GM19324 (cell line): ENCODE results near the gene PDZD4.

Source experiments
- ATAC-seq: cut with Tn5 transposase; IDR thresholded peaks from one replicate; pipeline ENCODE4 v1.9.1; 2021; ENCODE audit warnings: mild to moderate bottlenecking, moderate library complexity; ENCODE audit not compliant: unreplicated experiment, low FRiP score

The PDZD4 gene

DNA sequence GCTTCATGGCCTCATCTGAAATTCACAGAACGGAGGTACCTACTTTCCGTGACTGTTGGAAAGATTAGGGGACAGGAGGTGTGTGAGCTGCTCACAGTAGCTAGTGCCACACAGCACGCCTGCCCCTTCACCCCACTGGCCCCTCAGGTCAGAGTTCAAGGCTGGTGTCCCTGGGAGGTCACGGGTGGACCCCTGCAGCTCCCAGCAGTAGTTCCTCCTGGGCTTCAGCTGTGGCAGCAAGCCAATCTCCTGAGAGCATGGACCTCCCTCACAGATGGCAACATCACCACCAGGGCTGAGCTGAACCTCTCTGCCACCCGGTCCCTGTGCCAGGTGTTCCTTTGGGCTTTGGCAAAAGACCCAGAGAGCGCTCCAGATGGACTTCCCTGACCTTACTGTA, 38.0 kb downstream of the PDZD4 start:
- ATAC-seq: no peak

GRCh38 chrX:153791104-153791852, 39.1 kb downstream of the PDZD4 start:
- no peak for ATAC-seq

GRCh38 chrX:153789654-153790053, 40.7 kb downstream of the PDZD4 start:
- ATAC-seq: no peak

DNA sequence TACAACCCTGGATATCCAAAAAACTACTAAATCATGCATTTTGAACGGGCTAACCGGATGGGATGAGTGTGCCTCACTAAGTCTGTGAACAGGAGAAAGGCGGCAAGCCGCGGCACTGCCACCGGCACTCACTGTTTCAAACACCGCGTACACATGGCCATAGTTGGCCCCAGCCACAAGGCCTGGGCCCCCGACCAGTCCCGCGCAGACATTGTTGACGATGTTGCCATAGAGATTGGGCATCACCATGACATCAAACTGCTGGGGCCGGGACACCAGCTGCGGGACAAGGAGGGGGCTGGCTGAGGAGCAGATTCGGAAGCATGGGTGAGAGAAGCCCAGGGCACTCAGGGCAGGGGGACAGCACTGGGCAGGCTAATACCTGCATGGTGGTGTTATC, 43.7 kb downstream of the PDZD4 start:
- no peak for ATAC-seq

- no peak for ATAC-seq
Measured at GRCh38 chrX:153784325-153784967, 45.9 kb downstream of the PDZD4 start.

DNA sequence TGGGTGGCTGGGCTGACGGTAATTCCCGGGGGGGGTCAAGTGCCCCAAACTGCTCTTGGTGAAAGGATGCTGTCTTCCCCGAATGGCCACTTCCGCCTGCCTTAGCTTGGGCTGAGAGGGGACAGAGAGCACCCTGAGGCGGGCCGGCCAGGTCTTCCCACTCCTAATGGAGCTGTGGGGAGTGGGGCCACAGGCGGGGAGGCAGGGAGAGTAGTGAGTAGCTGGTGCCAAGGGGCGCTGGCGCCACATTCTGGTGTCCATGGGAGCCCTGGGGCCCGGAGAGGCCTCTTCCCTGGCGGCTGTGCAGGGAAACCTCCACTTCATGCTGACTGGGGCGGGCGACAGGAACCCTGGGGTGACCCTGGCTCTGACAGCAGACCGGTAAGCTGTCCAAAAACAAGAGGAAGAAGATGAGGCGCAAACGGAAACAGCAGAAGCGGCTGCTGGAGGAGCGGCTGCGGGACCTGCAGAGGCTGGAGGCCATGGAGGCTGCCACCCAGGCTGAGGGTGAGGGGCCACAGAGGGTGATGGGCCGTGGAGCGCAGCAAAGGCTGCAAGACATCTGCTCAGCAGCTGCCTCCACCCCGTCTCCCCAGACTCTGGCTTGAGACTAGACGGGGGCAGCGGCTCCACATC, 46.8 kb downstream of the PDZD4 start:
- ATAC-seq: no peak

DNA sequence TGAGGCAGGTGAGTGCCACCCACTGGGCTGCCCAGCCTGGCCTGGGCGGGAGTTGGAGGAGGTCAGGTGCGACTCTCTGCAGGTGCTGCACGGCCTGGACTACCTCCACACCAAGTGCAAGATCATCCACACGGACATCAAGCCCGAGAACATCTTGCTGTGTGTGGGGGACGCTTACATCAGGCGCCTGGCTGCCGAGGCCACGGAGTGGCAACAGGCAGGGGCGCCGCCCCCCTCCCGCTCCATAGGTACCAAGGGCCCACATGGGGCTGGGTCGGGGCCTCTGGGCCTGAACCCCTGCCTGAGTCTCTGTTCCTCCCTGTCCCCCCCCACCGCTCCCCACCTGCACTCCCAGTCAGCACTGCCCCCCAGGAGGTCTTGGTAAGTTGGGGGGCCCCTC, 47.5 kb downstream of the PDZD4 start:
- ATAC-seq: no peak

- ATAC-seq: no peak
Measured at GRCh38 chrX:153782313-153782712, 48.0 kb downstream of the PDZD4 start.

DNA sequence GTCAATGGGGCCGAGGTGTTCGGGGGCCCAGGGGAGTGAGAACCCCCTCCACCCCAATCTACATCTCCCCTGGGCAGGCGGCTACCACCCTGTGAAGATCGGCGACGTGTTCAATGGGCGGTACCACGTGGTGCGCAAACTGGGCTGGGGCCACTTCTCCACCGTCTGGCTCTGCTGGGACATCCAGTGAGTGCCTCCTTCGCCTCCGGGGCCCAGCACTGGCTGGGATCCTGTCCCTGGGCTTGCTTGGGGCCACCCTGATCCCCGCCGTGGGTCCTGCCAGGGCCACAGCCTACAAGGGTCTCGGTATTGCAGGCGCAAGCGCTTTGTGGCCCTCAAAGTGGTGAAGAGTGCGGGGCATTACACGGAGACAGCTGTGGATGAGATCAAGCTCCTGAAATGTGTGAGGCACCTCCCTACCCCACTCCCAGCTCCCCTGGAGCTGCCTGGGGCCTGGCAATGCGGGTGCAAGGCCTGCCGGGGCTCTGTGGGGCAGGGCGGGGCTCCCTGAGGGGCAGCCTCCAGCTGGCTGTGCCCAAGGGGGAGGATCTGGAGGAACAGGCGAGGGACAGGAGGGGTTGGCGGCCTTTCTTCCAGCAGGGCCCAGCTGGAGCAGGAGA, 48.8 kb downstream of the PDZD4 start:
- ATAC-seq: no peak

DNA sequence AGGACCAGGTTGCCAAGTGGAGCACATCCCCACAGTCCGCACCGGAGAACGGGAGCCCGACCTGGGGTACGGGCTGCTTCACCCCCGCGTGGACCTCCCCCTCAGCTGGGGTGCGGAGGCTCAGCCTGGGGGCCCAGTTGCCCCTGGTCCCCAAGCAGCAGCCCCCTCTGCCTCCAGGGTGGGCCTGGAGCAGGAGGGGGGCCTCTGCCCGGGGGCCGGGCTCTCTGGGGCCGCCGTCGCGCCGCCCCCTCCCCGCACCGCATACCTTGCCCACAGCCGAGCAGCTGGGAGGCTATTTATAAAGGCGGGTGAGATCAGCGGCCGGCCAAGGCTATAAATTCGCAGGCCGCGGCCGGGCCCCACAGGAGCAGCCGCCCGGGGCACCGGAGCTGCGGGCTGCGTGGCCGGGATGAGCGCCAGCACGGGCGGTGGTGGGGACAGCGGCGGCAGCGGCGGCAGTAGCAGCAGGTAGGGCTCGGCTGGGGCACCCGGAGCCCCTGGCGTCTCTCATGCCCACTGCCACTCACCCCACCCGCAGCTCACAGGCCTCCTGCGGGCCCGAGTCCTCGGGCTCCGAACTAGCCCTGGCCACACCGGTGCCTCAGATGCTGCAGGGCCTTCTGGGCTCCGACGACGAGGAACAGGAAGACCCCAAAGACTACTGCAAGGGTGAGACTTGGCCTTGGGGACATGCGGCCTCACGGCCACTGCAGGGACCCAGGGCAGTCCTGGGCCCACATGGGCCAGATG, 49.5 kb downstream of the PDZD4 start, which contains the start of gene SRPK3:
TSS of gene SRPK3 (plus strand) at position 364 of the 750 bp plus-strand sequence. CDS start at position 410, 46 bp downstream.
- no peak for ATAC-seq

DNA sequence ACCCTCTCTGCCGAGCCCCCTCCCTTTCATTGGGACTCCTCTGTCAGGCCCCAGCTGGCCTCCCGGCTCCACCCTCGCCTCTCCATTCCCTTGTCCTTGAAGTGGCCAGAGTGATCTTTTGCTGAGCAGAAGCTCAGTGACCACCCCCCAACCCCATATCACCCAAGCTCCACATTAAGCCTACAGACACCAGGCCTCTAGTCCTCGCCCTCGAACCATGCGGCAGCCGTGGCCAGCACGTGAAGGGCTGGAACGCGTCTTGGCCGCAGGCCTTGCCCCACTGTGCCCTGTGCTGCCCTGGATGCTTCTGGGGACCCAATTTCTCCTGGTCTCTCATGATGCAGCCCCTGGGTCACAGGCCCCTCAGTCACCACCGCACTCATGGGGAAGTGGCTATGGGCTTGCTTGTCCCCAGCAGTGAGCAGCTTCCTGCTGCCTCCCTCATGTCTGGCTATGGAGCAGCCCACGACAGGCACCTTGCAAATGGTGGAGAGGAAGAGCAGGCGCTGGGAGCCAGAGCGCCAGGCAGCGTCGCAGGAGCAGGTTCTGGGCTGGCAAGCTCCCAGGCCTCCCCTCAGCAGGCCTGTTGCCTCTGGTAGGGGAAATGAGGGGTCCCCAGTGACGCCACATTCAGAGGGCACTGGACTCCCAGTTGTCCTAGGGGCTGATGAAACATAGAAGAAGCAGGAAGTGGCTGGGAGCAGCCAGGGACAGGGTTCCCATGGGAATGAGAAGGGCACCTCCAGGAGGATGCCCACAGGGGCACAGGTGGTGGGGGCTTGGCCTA, 50.3 kb downstream of the PDZD4 start:
- no peak for ATAC-seq

DNA sequence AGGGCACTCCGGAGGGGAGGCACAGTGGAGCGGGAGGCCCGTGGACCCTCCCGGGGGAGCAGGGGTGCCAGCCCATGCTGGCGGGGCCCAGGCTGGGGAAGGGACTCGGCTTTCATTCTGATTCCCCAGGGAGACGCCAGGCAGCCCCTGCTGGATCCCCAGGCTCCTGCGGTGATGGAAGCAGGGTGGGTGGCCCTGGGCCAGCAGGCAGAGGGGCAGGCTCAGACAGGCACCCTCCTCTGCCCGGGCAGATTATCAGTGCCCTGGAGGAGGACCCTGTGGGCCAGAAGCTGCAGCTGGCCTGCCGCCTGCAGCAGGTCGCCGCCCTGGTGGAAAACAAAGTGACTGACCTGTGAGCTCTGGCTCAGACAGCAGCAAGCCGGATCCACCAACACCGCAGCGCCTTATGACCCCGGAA, 51.7 kb downstream of the PDZD4 start:
- no peak for ATAC-seq

DNA sequence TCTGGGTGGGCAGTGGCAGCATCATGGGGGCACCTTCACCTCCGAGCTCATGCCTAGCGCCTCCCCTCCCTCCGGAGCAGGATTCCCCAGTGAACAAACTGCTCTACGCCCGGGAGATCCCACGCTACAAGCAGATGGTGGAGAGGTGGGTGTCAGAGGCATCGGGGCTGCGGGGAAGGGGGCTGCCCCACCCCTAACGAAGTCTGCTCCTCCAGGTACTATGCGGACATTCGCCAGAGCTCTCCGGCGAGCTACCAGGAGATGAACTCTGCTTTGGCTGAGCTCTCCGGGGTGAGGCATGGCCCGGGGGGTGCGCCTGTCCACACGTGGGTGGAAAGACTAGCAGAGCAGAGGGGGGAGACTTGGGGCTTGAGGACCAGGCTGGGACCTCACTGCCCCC, 52.2 kb downstream of the PDZD4 start:
- no peak for ATAC-seq

DNA sequence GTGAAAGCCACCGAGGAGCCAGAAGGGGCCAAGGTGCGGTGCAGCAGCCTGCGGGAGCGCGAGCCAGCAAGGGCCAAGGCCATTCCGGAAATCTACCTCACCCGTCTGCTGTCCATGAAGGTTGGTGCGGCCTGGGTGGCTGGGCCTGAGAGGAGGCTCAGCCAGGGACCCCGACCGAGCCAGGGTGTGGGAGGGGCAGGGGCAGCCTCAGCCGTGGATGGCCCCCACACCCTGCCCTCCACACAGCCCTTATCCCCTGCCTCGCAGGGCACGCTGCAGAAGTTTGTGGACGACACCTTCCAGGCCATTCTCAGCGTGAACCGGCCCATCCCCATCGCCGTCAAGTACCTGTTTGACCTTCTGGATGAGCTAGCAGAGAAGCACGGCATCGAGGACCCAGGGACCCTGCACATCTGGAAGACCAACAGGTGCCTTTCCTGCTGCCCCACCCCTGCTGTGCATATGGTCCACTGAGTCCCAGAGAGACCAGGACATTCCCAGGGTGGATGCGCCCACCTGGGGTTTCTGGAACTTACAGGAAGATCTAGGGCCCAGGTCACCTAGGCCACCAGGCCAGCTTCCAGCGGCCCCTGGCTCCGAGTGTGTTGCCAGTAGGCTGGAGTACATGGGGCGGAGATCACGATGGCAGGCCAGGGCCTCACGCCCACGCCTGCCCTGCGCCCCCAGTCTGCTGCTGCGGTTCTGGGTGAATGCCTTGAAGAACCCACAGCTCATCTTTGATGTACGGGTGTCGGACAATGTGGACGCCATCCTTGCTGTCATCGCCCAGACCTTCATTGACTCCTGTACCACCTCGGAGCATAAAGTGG, 52.9 kb downstream of the PDZD4 start:
- no peak for ATAC-seq

DNA sequence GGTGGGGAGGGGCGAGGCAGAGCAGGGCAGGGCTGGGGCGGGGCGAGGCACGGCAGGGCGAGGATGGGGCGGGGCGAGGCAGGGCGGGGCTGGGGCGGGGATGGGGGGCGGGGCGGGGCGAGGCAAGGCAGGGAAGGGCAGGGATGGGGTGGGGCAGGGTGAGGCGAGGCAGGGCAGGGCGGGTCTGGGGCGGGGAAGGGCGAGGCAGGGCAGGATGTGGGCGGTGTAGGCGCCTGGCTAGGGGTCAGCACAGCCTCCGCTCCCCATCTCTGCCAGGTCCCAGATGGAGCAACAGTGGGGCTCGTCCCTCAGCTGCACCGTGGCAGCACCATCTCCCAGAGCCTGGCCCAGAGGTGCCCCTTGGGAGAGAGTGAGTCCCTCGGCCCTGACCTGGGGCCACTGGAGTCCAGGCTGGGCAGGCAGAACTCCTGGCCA, 53.7 kb downstream of the PDZD4 start:
- ATAC-seq: no peak

DNA sequence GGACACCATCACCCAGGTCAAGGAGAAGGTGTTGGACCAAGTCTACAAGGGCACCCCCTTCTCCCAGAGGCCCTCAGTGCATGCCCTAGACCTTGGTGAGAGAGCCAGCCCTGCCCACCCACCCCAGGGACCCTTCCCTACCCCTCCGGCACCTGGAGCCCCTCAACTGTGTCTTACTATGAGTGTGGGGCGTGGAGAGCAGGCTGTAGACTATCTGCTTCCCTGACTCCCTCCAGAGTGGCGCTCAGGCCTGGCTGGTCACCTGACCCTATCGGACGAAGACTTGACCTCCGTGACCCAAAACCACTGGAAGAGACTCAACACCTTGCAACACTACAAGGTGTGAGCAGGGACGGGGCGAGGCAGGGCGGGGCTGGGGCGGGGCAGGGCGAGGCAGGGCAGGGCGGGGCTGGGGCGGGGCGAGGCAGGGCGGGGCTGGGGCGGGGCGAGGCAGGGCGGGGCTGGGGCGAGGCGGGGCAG, 54.2 kb downstream of the PDZD4 start:
- ATAC-seq: no peak

DNA sequence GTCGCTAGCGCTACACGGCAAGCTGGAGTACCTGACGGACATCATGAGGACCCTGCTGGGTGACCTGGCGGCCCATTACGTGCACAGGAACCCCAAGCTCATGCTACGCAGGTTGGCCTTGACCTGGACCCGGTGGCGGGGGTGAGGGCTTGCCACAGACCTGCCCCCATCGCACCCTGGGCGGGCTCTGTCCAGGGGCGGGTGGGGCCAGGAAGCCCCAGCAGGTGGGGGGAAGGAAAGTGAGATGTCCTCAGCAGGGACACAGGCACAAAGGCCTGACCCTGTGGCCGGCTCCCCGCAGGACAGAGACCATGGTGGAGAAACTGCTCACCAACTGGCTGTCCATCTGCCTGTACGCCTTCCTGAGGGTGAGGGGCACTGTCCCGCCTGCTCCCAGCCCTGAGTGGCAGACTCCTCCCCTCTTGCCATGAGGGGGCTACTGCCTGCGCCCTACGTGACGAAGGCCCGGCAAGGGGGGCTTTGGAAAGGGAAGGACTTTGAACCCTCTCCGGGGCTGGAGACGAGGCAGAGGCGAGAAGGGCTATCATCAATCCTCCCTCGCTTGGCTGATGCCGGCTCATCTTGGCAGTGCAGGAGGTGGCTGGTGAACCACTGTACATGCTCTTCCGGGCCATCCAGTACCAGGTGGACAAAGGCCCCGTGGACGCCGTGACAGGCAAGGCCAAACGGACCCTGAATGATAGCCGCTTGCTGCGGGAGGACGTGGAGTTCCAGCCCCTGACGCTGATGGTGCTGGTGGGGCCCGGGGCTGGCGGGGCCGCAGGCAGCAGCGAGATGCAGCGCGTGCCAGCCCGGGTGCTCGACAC, 54.8 kb downstream of the PDZD4 start:
- no peak for ATAC-seq
